Brain microvascular endothelial cell (primary cell): ENCODE results near the gene CHST3.
"Not testable (repeated sequence)": the region's sequence is repeated elsewhere in the genome, so short reads cannot be mapped to it uniquely, and the experiment has no call there.

Source experiments
- DNase-seq: peaks from one replicate; pipeline ENCODE4 v3.0.0-alpha.2; 2020
- H3K27ac ChIP-seq: fragments of 250-450 bp; sonication (Bioruptor Pico); 2 replicates; pipeline ENCODE4 v1.5.1; 2020; ENCODE audit warnings: mild to moderate bottlenecking, moderate library complexity
- H3K27me3 ChIP-seq: fragments of 250-450 bp; sonication (Bioruptor Pico); replicated peaks from 2 replicates; pipeline ENCODE4 v1.5.1; 2020; ENCODE audit warnings: mild to moderate bottlenecking
- H3K36me3 ChIP-seq: fragments of 250-450 bp; sonication (Bioruptor Pico); replicated peaks from 2 replicates; pipeline ENCODE4 v1.5.1; 2020; ENCODE audit warnings: mild to moderate bottlenecking
- H3K4me3 ChIP-seq: 2 replicates; pipeline ENCODE4 v1.5.1; 2011; ENCODE audit warnings: low read depth, mild to moderate bottlenecking, control low read depth, low read length, moderate library complexity
- CTCF ChIP-seq: IDR thresholded peaks from 2 replicates; pipeline ENCODE4 v1.5.1; 2011; ENCODE audit warnings: low read depth, mild to moderate bottlenecking, moderate library complexity, low read length, control low read depth, inconsistent platforms; ENCODE audit errors: missing control alignments
- in situ Hi-C: cut with HindIII; loops from 2 replicates; pipeline ENCODE4 v1.10.0; 2017; ENCODE audit warnings: low sequenced_read_pairs, low pct_ligation_motif_present

CHST3 gene

GRCh38 chr10:71964743-71965515, 734 bp downstream of the CHST3 start:
- H3K27ac ChIP-seq = no peak overlapping the region
- peak overlapping the region; percentile 80 for H3K4me3 ChIP-seq
- no peaks in the 10 kb centered on the region for H3K27me3 ChIP-seq
- no peak for TF ChIP-seq CTCF
- no peaks in the 10 kb centered on the region for H3K36me3 ChIP-seq
- in situ Hi-C loops = no loop called here
- DNase-seq = peak; percentile 53

- DNase-seq = no peak
- TF ChIP-seq CTCF = no peak
- peak overlapping the region; percentile 80 for H3K4me3 ChIP-seq
These were observed 1.4 kb downstream of the CHST3 start for GRCh38 chr10:71965623-71966022.

GRCh38 chr10:71966046-71967004, 2.1 kb downstream of the CHST3 start:
- in situ Hi-C loops = no loop called here
- Histone ChIP-seq H3K27me3 (no peaks in the 10 kb centered on the region), H3K27ac (no peak overlapping the region), H3K36me3 (no peaks in the 10 kb centered on the region), H3K4me3 (peak overlapping the region; percentile 80)
- TF ChIP-seq CTCF = no peak
- no peak for DNase-seq

More at GRCh38 chr10:71965623-71966022, 1.4 kb downstream of the CHST3 start:
- H3K27me3 ChIP-seq = no peaks in the 10 kb centered on the region
- H3K36me3 ChIP-seq = no peaks in the 10 kb centered on the region
- H3K27ac ChIP-seq = no peak overlapping the region
- in situ Hi-C loops = no loop called here

- in situ Hi-C loops, H3K27ac ChIP-seq: not testable (repeated sequence)
These were observed 3.8 kb downstream of the CHST3 start for GRCh38 chr10:71967958-71968357.

GRCh38 chr10:71968553-71969474, 4.6 kb downstream of the CHST3 start:
- H3K27me3 ChIP-seq = no peaks in the 10 kb centered on the region
- no peak for TF ChIP-seq CTCF
- H3K36me3 ChIP-seq = no peaks in the 10 kb centered on the region
- H3K27ac ChIP-seq = no peak overlapping the region
- H3K4me3 ChIP-seq = no peak overlapping the region
- in situ Hi-C loops = no loop called here
- DNase-seq = no peak

More at GRCh38 chr10:71967958-71968357, 3.8 kb downstream of the CHST3 start:
- not testable (repeated sequence) for H3K36me3 ChIP-seq, H3K4me3 ChIP-seq, DNase-seq, H3K27me3 ChIP-seq
